ENCODE data around the gene CD40.

The CD40 gene

GRCh38 chr20:46076806-46077205 lies 41.3 kb upstream of the CD40 start:
- no peak for DNase-seq (ENCODE audit: low read depth in 2 of 2)
- TF ChIP-seq, protein P1, sequence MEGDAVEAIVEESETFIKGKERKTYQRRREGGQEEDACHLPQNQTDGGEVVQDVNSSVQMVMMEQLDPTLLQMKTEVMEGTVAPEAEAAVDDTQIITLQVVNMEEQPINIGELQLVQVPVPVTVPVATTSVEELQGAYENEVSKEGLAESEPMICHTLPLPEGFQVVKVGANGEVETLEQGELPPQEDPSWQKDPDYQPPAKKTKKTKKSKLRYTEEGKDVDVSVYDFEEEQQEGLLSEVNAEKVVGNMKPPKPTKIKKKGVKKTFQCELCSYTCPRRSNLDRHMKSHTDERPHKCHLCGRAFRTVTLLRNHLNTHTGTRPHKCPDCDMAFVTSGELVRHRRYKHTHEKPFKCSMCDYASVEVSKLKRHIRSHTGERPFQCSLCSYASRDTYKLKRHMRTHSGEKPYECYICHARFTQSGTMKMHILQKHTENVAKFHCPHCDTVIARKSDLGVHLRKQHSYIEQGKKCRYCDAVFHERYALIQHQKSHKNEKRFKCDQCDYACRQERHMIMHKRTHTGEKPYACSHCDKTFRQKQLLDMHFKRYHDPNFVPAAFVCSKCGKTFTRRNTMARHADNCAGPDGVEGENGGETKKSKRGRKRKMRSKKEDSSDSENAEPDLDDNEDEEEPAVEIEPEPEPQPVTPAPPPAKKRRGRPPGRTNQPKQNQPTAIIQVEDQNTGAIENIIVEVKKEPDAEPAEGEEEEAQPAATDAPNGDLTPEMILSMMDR (IDR thresholded peaks at IDR 0.05; ENCODE audit: low read depth, low read length) = no peak
- no peak overlapping the region for H3K4me3 ChIP-seq (replicated peaks in 1 of 2; ENCODE audit: low read depth in 2 of 2, low read length in 2 of 2)

DNA sequence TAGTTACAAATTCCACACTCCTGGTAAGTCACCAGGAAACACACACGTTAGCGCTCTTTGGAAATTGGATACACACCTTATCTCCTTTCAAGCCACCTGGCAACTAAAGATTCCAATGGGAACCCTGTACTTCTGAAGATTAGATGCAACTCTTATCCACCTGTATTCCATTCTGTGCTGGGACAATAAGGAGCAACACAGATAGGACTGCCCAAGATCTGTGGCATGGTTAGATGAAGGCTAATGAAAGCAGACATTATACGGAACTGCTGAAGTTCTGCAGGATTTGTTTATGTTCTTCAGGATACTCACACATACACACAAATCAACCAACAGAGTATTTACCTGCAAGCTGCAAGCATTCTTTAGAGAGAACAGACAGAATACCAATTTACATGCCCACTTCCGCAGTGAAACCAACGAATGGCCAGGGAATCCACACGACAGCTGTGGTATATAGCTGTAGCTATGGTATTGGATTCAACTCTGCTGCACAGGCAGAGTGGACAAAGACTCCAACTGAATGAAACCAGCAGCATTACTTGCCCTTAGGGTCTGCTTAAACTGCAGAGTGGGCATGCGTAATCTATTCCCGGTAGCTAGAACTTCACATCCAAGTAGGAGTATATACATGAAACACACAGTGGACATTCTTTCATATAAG lies 40.3 kb upstream of the CD40 start:
- no peak overlapping the region for H3K4me3 ChIP-seq (replicated peaks in 1 of 2; ENCODE audit: low read depth in 2 of 2, low read length in 2 of 2)
- TF ChIP-seq, protein P1 (IDR thresholded peaks at IDR 0.05; ENCODE audit: low read depth, low read length) = no peak
- no peak for DNase-seq (ENCODE audit: low read depth in 2 of 2)

DNA sequence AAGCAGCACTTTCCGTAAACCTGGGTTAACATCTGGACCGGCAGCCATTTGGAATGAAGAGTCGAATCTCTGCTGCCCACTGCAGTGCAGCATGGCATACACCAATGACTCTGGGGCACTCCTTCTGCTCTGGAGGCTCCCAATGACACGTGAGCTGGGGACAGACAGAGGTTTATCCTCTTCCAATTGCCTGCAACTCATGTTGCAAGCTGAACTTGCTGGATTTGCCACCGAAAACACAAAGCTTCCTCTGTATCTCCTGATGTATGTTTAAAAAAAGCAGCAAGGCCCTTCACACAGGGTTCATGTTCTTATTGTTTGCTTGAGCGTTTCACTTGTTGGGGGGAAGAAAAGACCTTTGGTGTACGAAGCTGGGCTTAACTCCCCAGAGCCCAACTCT lies 39.2 kb upstream of the CD40 start:
- H3K4me3 ChIP-seq (replicated peaks in 1 of 2; ENCODE audit: low read depth in 2 of 2, low read length in 2 of 2) = no peak overlapping the region
- DNase-seq (ENCODE audit: low read depth in 2 of 2) = no peak
- TF ChIP-seq, protein P1 (IDR thresholded peaks at IDR 0.05; ENCODE audit: low read depth, low read length) = no peak

- TF ChIP-seq, protein P1 (IDR thresholded peaks at IDR 0.05; ENCODE audit: low read depth, low read length) = no peak
- DNase-seq (ENCODE audit: low read depth in 2 of 2) = no peak
- no peak overlapping the region for H3K4me3 ChIP-seq (replicated peaks in 1 of 2; ENCODE audit: low read depth in 2 of 2, low read length in 2 of 2)
These were observed 37.0 kb upstream of the CD40 start for GRCh38 chr20:46081074-46081473.

GRCh38 chr20:46083101-46083500 lies 35.0 kb upstream of the CD40 start:
- no peak overlapping the region for H3K4me3 ChIP-seq (replicated peaks in 1 of 2; ENCODE audit: low read depth in 2 of 2, low read length in 2 of 2)
- TF ChIP-seq, protein P1 (IDR thresholded peaks at IDR 0.05; ENCODE audit: low read depth, low read length) = no peak
- no peak for DNase-seq (ENCODE audit: low read depth in 2 of 2)

DNA sequence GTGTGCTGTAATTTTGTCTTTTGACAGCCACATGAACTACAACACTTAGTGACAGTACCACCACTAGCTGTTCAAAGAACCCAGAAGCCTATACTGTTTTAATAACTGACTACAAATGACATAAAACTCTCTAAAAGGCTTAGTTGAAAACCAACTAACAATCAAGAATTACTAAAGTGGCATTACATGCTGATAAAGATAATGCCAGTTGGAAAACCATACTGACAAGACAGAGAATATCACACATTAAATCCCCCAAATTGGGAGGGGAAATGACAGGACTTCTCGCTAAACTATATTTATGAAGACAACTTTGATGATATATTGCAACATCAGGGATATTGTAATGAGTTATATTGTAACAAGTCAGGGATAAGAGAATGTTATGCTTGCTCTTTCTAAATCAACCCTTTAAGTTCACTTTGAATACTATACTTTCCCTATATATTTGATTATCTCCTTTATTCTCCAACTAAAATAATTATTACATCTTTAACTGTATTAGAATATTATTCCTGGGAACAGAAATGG lies 34.5 kb upstream of the CD40 start:
- TF ChIP-seq, protein P1 (IDR thresholded peaks at IDR 0.05; ENCODE audit: low read depth, low read length) = no peak
- DNase-seq (ENCODE audit: low read depth in 2 of 2) = no peak
- no peak overlapping the region for H3K4me3 ChIP-seq (replicated peaks in 1 of 2; ENCODE audit: low read depth in 2 of 2, low read length in 2 of 2)

DNA sequence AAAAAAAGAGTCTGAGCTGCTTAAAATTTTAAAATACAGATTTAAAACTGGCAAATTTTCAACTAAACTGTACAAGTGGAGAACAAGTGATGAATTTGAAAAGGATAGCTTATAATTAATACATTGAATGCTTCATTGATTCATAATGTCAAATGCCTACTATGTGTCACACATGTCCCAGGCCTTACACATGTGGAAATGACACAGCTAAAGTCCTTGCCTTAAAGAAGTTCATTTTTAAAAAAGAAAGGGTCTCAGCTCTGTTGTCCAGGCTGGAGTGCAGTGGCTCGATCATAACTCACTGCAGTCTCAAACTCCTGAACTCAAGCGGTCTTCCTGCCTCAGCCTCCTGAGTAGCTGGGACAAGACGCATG lies 33.3 kb upstream of the CD40 start:
- TF ChIP-seq, protein P1 (IDR thresholded peaks at IDR 0.05; ENCODE audit: low read depth, low read length) = no peak
- no peak overlapping the region for H3K4me3 ChIP-seq (replicated peaks in 1 of 2; ENCODE audit: low read depth in 2 of 2, low read length in 2 of 2)
- DNase-seq (ENCODE audit: low read depth in 2 of 2) = no peak

All from cardiac fibroblast (primary cell).